NCI-H2107 (cell line): Measurements from ENCODE around the gene USP35.

ENCODE experiments used
- DNase-seq: peaks from one replicate; lab custom pipeline; 2025; lab: John Stamatoyannopoulos, UW

The USP35 gene

GRCh38 chr11:78199653-78200015 is 10.9 kb downstream of the USP35 start:
- DNase-seq = no peak

GRCh38 chr11:78200061-78200460 is 11.3 kb downstream of the USP35 start:
- DNase-seq = no peak

GRCh38 chr11:78200553-78200952 is 11.8 kb downstream of the USP35 start:
- DNase-seq = no peak

GRCh38 chr11:78201096-78201818 is 12.5 kb downstream of the USP35 start:
- no peak for DNase-seq

- DNase-seq = no peak
Observed at GRCh38 chr11:78202733-78203167, 14.0 kb downstream of the USP35 start.

- no peak for DNase-seq
Observed at GRCh38 chr11:78203184-78203583, 14.5 kb downstream of the USP35 start.

GRCh38 chr11:78205256-78205655 is 16.5 kb downstream of the USP35 start:
- no peak for DNase-seq

GRCh38 chr11:78205691-78206090 is 17.0 kb downstream of the USP35 start:
- DNase-seq = no peak

GRCh38 chr11:78207532-78208256 is 19.0 kb downstream of the USP35 start:
- DNase-seq = no peak

- DNase-seq = no peak
Observed at GRCh38 chr11:78208257-78209165, 19.8 kb downstream of the USP35 start.

- DNase-seq = no peak
Observed at GRCh38 chr11:78209478-78209877, 20.8 kb downstream of the USP35 start.

GRCh38 chr11:78210000-78210608 is 21.4 kb downstream of the USP35 start:
- DNase-seq = no peak

- DNase-seq = no peak
Observed at GRCh38 chr11:78211565-78211964, 22.8 kb downstream of the USP35 start.

GRCh38 chr11:78212586-78213371 is 24.1 kb downstream of the USP35 start:
- DNase-seq = no peak

GRCh38 chr11:78213526-78214330 is 25.0 kb downstream of the USP35 start:
- DNase-seq = no peak

GRCh38 chr11:78214331-78215194 is 25.8 kb downstream of the USP35 start:
- DNase-seq = no peak

- DNase-seq = no peak
Observed at GRCh38 chr11:78216021-78216420, 27.3 kb downstream of the USP35 start.

- DNase-seq = no peak
Observed at GRCh38 chr11:78216571-78217287, 28.0 kb downstream of the USP35 start.
